K562 (cell line): Measurements from ENCODE around the gene RGS4. TPM values are rescaled to one million over a fixed set of nuclear protein-coding genes. Genes with fewer than 3 reads are reported as not detected.

Experiments
- ATAC-seq: fragments of 200-7000 bp; cut with Tn5 transposase; 3 replicates; pipeline ENCODE4 v1.9.1; 2020; ENCODE audit warnings: moderate library complexity
- BruUV-seq: library from RNA; stranded (reverse); fragments of 400-500 nt; replicated peaks from 2 replicates; lab custom pipeline; 2021; lab: Mats Ljungman, UMichigan
- CTCF ChIA-PET: fragments of 300-600 bp; formaldehyde crosslinking; extraction: SDS; loops from one replicate; lab custom pipeline; 2021; ENCODE audit warnings: low intra/inter-chr PET ratio; lab: Yijun Ruan, JAX
- POLR2A ChIA-PET: fragments of 300-600, 350-650 bp; sonication (Branson Sonifier 250); formaldehyde crosslinking; extraction: SDS; loops from one replicate; lab custom pipeline; 2021; ENCODE audit warnings: antibody characterized with exemption, inconsistent platforms; lab: Yijun Ruan, JAX
- DNase-seq, 4 experiments: peaks; one replicate each; pipeline versions ENCODE4 v3.0.0 to v3.0.0-alpha.2; 2011 to 2018; ENCODE audit warnings: low spot score in 3 of 4, mixed read lengths in 3 of 4; ENCODE audit errors: extremely low read depth in 1 of 4
- FAIRE-seq: peaks from 2 replicates; lab custom pipeline; 2011; peaks lifted over from hg19 to GRCh38; lab: Jason Lieb, UNC
- H2AFZ ChIP-seq: 2 replicates; pipeline ENCODE4 v1.6.0; 2011; ENCODE audit warnings: low read depth, low read length, control low read depth, inconsistent platforms
- H3K27ac ChIP-seq: fragments of 200-600 bp; 3 replicates; pipeline ENCODE4 v1.8.0; 2011; ENCODE audit warnings: low read depth, mild to moderate bottlenecking, control low read depth, inconsistent platforms, low read length, moderate library complexity, mixed read lengths; ENCODE audit errors: extremely low read depth
- H3K27me3 ChIP-seq, 2 experiments: fragments of 300-600 bp in 1 of 2; 2 replicates in 1 of 2; 3 replicates in 1 of 2; pipeline versions ENCODE4 v1.6.0 to v1.8.0; 2011; ENCODE audit warnings: inconsistent platforms in 2 of 2, low read length in 2 of 2, mild to moderate bottlenecking in 1 of 2, mixed read lengths in 1 of 2, moderate library complexity in 1 of 2; ENCODE audit not compliant: control insufficient read depth in 2 of 2, insufficient read depth in 2 of 2
- H3K36me3 ChIP-seq: fragments of 300-600 bp; 3 replicates; pipeline ENCODE4 v1.8.0; 2011; ENCODE audit warnings: mild to moderate bottlenecking, low read length, inconsistent platforms; ENCODE audit not compliant: control insufficient read depth, insufficient read depth
- H3K4me1 ChIP-seq, 2 experiments: fragments of 200-600 bp in 1 of 2; replicated peaks in 1 of 2; 2 replicates in 1 of 2; 3 replicates in 1 of 2; pipeline versions ENCODE4 v1.5.1 to v1.8.0; 2011; ENCODE audit warnings: inconsistent platforms in 2 of 2, low read length in 2 of 2, mild to moderate bottlenecking in 1 of 2, mixed read lengths in 1 of 2, moderate library complexity in 1 of 2; ENCODE audit not compliant: control insufficient read depth in 2 of 2, insufficient read depth in 2 of 2
- H3K4me2 ChIP-seq: 2 replicates; pipeline ENCODE4 v1.6.1; 2011; ENCODE audit warnings: low read length, control low read depth, inconsistent platforms, mixed read lengths; ENCODE audit not compliant: insufficient read depth
- H3K4me3 ChIP-seq: fragments of 200-600 bp; sonication (generic), shearing (Covaris generic); 2 replicates; pipeline ENCODE4 v1.5.1; 2016; ENCODE audit warnings: control low read depth, inconsistent platforms
- H3K79me2 ChIP-seq: fragments of 200-600 bp; 3 replicates; pipeline ENCODE4 v1.8.0; 2011; ENCODE audit warnings: low read length, inconsistent platforms; ENCODE audit not compliant: control insufficient read depth, insufficient read depth
- H3K9ac ChIP-seq, 2 experiments: 2 replicates each; pipeline versions ENCODE4 v1.6.0 to v1.6.1; 2011; ENCODE audit warnings: low read depth in 2 of 2, low read length in 2 of 2, control low read depth in 1 of 2, inconsistent platforms in 1 of 2, mild to moderate bottlenecking in 1 of 2, mixed read lengths in 1 of 2; ENCODE audit not compliant: insufficient read depth in 1 of 2
- H3K9me1 ChIP-seq: one replicate; pipeline ENCODE4 v1.6.0; 2011; ENCODE audit warnings: inconsistent platforms, mild to moderate bottlenecking, low read length, moderate library complexity; ENCODE audit not compliant: control insufficient read depth, insufficient read depth
- H3K9me3 ChIP-seq: replicated peaks from 2 replicates; pipeline ENCODE4 v1.5.1; 2011; ENCODE audit warnings: low read depth, low read length, inconsistent platforms; ENCODE audit not compliant: control insufficient read depth, insufficient read depth
- H4K20me1 ChIP-seq: replicated peaks from 2 replicates; pipeline ENCODE4 v1.6.1; 2011; ENCODE audit warnings: low read length, inconsistent platforms, mixed read lengths; ENCODE audit not compliant: control insufficient read depth, insufficient read depth
- C11orf30 ChIP-seq: fragments of 450-650 bp; IDR thresholded peaks from 2 replicates; pipeline ENCODE4 v1.6.1; 2016; ENCODE audit warnings: low read depth, mild to moderate bottlenecking
- CHD4 ChIP-seq: fragments of 200-600 bp; sonication (generic); IDR thresholded peaks from 3 replicates; pipeline ENCODE4 v1.6.1; 2012; ENCODE audit warnings: low read depth, mild to moderate bottlenecking, mixed read lengths, low read length, inconsistent platforms; ENCODE audit not compliant: insufficient read depth, insufficient replicate concordance, poor library complexity, severe bottlenecking
- IRF1 ChIP-seq: sonication (generic); formaldehyde crosslinking; IDR thresholded peaks from 2 replicates; pipeline ENCODE4 v1.8.0; 2022; ENCODE audit warnings: missing genetic modification reagents, mild to moderate bottlenecking, borderline replicate concordance
- MGA ChIP-seq: fragments of 450-650 bp; IDR thresholded peaks from 2 replicates; pipeline ENCODE4 v1.6.1; 2016; ENCODE audit warnings: mild to moderate bottlenecking, moderate library complexity
- MLX ChIP-seq, 2 experiments: fragments of 450-650 bp in 1 of 2; sonication (generic) in 1 of 2; formaldehyde crosslinking; conservative IDR thresholded peaks; 2 replicates each; pipeline versions ENCODE4 v1.4.0 to v1.8.1; 2020 to 2022; ENCODE audit warnings: mild to moderate bottlenecking in 1 of 2, missing genetic modification reagents in 1 of 2
- ZNF146 ChIP-seq: IDR thresholded peaks from one replicate; pipeline ENCODE4 v1.6.1; 2018; ENCODE audit warnings: missing compliant biosample characterization; ENCODE audit not compliant: unreplicated experiment
- ZNF316 ChIP-seq: fragments of 450-650 bp; IDR thresholded peaks from 2 replicates; pipeline ENCODE4 v1.6.1; 2016
- ZNF75A ChIP-seq: fragments of 450-650 bp; formaldehyde crosslinking; IDR thresholded peaks from 2 replicates; pipeline ENCODE4 v1.4.0; 2020; ENCODE audit warnings: mild to moderate bottlenecking
- WGBS: fragments of 100-300 bp; shearing (Covaris generic); methylation state at CpG from one replicate; pipeline ENCODE4 v1.1.6; 2016; ENCODE audit warnings: low coverage, mixed read lengths; ENCODE audit not compliant: insufficient coverage; ENCODE audit errors: missing lambda C conversion rate; 5-methylcytosine and 5-hydroxymethylcytosine counted together
- in situ Hi-C: fragments of 300-500 bp; cut with MboI; formaldehyde crosslinking; loops from 4 replicates; pipeline ENCODE4 v1.15.0; 2018; ENCODE audit warnings: inconsistent platforms, mixed read lengths
- intact Hi-C: fragments of 100-400 bp; cut with micrococcal nuclease; formaldehyde crosslinking; loops from 2 replicates; pipeline ENCODE4 v1.14.2; 2022
- polyA plus RNA-seq, 8 experiments: library from polyadenylated mRNA; depleted of rRNA in 4 of 8; stranded (reverse) in 5 of 8; unstranded in 3 of 8; fragments of >200 nt; fragmentation: Nextera tagmentation in 2 of 8; fragmentation: Illumina TruSeq in 1 of 8; extraction: Ambion mirVana in 2 of 8; extraction: Trizol in 1 of 8; gene quantifications; 2 replicates each; pipeline versions ENCODE4 v1.2.1 to v1.2.3, GENCODE V29; 2011 to 2014; ENCODE audit warnings: inconsistent platforms in 1 of 8, missing spikeins in 1 of 8
- total RNA-seq, 7 experiments: library from RNA; depleted of rRNA in 6 of 7; stranded (reverse); fragments of >200 nt in 6 of 7; fragmentation: Illumina TruSeq in 2 of 7; extraction: Trizol in 2 of 7; gene quantifications; 2 replicates each; pipeline versions ENCODE4 v1.2.1 to v1.2.3, GENCODE V29; 2011 to 2021; ENCODE audit warnings: low replicate concordance in 1 of 7

The RGS4 gene
- total and polyA plus RNA-seq, 9 of the 15 experiments (the other 6 are each of a cell fraction or from before 2014, with no cell fraction given) = not detected

- FAIRE-seq = no peak
- Histone ChIP-seq H3K79me2 (no peaks in the 10 kb centered on the region), H3K9me3 (no peaks in the 10 kb centered on the region), H4K20me1 (no peaks in the 10 kb centered on the region), H3K27ac (no peak overlapping the region)
- WGBS = 0% methylated on average over 2 of the region's 2 CpGs
- CTCF ChIA-PET = no interaction called here
- TF ChIP-seq C11orf30 = 0 out of 2 replicates have a peak, but pooled peaks have one; percentile 9
- TF ChIP-seq IRF1 = no peak
- TF ChIP-seq ZNF146 (CRISPR knock-in tag) = no peak
- TF ChIP-seq ZNF316 = peak; percentile 14; the same call in 1 of the 2 replicates
- TF ChIP-seq MLX (CRISPR knock-in tag; conservative IDR thresholded peaks at IDR 0.05) = no peak
- TF ChIP-seq MGA = no peak
- TF ChIP-seq CHD4 = no peak
- TF ChIP-seq ZNF75A (CRISPR knock-in tag) = no peak
- TF ChIP-seq, all 486 proteins: peak for 2
- Histone ChIP-seq H3K4me1 (no peaks in the 10 kb centered on the region; a peak in 1 of 5 replicates), H3K9me1 (no peaks in the 10 kb centered on the region), H2AFZ (no peak overlapping the region), H3K9ac (no peak overlapping the region), H3K27me3 (no peaks in the 10 kb centered on the region), H3K4me3 (no peak overlapping the region), H3K36me3 (no peaks in the 10 kb centered on the region), H3K4me2 (no peak overlapping the region)
- in situ Hi-C loops = no loop called here
- POLR2A ChIA-PET = no interaction called here
- ATAC-seq (no peak), DNase-seq (no peak)
- intact Hi-C loops = no loop called here
- BruUV-seq = no TSS peak
Observed at GRCh38 chr1:163094589-163094988, 25.4 kb downstream of the RGS4 start.
